Fibroblast of lung (primary cell): Measurements from ENCODE around the gene TPP2. TPM values are rescaled to one million over a fixed set of nuclear protein-coding genes. Genes with fewer than 3 reads are reported as not detected.

ENCODE experiments used
- DNase-seq, 2 donors: peaks; one replicate each; pipeline versions ENCODE4 v3.0.0 to v3.0.0-alpha.2; 2010; ENCODE audit warnings: low read depth in 2 of 2
- H2AFZ ChIP-seq: 2 replicates; pipeline ENCODE4 v1.5.1; 2012; ENCODE audit warnings: low read length, control low read depth, inconsistent platforms
- H3K27ac ChIP-seq: 2 replicates; pipeline ENCODE4 v1.5.1; 2011; ENCODE audit warnings: low read length, control low read depth; ENCODE audit not compliant: insufficient read depth
- H3K27me3 ChIP-seq: 2 replicates; pipeline ENCODE4 v1.5.1; 2011; ENCODE audit warnings: mild to moderate bottlenecking, low read length; ENCODE audit not compliant: control insufficient read depth, insufficient read depth
- H3K36me3 ChIP-seq: 2 replicates; pipeline ENCODE4 v1.5.1; 2011; ENCODE audit warnings: low read length; ENCODE audit not compliant: control insufficient read depth, insufficient read depth
- H3K4me1 ChIP-seq: 2 replicates; pipeline ENCODE4 v1.5.1; 2011; ENCODE audit warnings: low read length; ENCODE audit not compliant: control insufficient read depth, insufficient read depth; ENCODE audit errors: extremely low read depth
- H3K4me2 ChIP-seq: 2 replicates; pipeline ENCODE4 v1.5.1; 2011; ENCODE audit warnings: low read length, control low read depth; ENCODE audit not compliant: insufficient read depth; ENCODE audit errors: extremely low read depth
- H3K4me3 ChIP-seq, 4 experiments: fragments of 200-600 bp in 1 of 4; sonication (generic) in 1 of 4; replicated peaks in 1 of 4; 2 replicates each; pipeline ENCODE4 v1.5.1; 2011 to 2016; ENCODE audit warnings: low read length in 4 of 4, low read depth in 3 of 4, mild to moderate bottlenecking in 3 of 4, control low read depth in 2 of 4, inconsistent platforms in 1 of 4, mixed read lengths in 1 of 4; ENCODE audit not compliant: insufficient read depth in 1 of 4; ENCODE audit errors: control extremely low read depth in 1 of 4
- H3K79me2 ChIP-seq: 2 replicates; pipeline ENCODE4 v1.5.1; 2012; ENCODE audit warnings: mild to moderate bottlenecking, low read length, inconsistent platforms; ENCODE audit not compliant: control insufficient read depth, insufficient read depth
- H3K9ac ChIP-seq: 2 replicates; pipeline ENCODE4 v1.5.1; 2011; ENCODE audit warnings: mild to moderate bottlenecking, low read length, control low read depth; ENCODE audit not compliant: insufficient read depth
- H3K9me3 ChIP-seq: 2 replicates; pipeline ENCODE4 v1.5.1; 2012; ENCODE audit warnings: low read depth, low read length; ENCODE audit not compliant: control insufficient read depth, insufficient read depth
- H4K20me1 ChIP-seq: 2 replicates; pipeline ENCODE4 v1.5.1; 2011; ENCODE audit warnings: low read length; ENCODE audit not compliant: control insufficient read depth, insufficient read depth; ENCODE audit errors: extremely low read depth
- EZH2 ChIP-seq: IDR thresholded peaks from 2 replicates; pipeline ENCODE4 v1.5.1; 2012; ENCODE audit warnings: low read length, control low read depth, mild to moderate bottlenecking; ENCODE audit errors: missing control alignments
- polyA plus RNA-seq, 2 donors: library from polyadenylated mRNA; depleted of rRNA in 1 of 2; stranded (reverse) in 1 of 2; unstranded in 1 of 2; fragments of >200 nt; gene quantifications; 2 replicates each; pipeline ENCODE4 v1.2.1, GENCODE V29; 2011 to 2012; ENCODE audit warnings: missing spikeins in 1 of 2
- total RNA-seq: library from RNA; depleted of rRNA; stranded (reverse); fragments of >200 nt; gene quantifications from 2 replicates; pipeline ENCODE4 v1.2.1, GENCODE V29; 2014
- TF ChIP-seq, protein P1 (sequence below), 2 donors: IDR thresholded peaks in 1 of 2; conservative IDR thresholded peaks in 1 of 2; 1 replicate in 1 of 2; 2 replicates in 1 of 2; pipeline ENCODE4 v1.5.1; 2011 to 2012; ENCODE audit warnings: low read length in 2 of 2, control low read depth in 1 of 2, inconsistent platforms in 1 of 2, low read depth in 1 of 2, mild to moderate bottlenecking in 1 of 2

Gene TPP2
- total and polyA plus RNA-seq, 2 donors (not counting 1 experiment from before 2014, with no cell fraction given), result 45.0 to 60.3 TPM

GRCh38 chr13:102680133-102680717 is 83.4 kb downstream of the TPP2 start:
- TF ChIP-seq, protein P1, sequence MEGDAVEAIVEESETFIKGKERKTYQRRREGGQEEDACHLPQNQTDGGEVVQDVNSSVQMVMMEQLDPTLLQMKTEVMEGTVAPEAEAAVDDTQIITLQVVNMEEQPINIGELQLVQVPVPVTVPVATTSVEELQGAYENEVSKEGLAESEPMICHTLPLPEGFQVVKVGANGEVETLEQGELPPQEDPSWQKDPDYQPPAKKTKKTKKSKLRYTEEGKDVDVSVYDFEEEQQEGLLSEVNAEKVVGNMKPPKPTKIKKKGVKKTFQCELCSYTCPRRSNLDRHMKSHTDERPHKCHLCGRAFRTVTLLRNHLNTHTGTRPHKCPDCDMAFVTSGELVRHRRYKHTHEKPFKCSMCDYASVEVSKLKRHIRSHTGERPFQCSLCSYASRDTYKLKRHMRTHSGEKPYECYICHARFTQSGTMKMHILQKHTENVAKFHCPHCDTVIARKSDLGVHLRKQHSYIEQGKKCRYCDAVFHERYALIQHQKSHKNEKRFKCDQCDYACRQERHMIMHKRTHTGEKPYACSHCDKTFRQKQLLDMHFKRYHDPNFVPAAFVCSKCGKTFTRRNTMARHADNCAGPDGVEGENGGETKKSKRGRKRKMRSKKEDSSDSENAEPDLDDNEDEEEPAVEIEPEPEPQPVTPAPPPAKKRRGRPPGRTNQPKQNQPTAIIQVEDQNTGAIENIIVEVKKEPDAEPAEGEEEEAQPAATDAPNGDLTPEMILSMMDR (conservative IDR thresholded peaks at IDR 0.05 in 1 of 2, IDR thresholded peaks at IDR 0.05 in 1 of 2; ENCODE audit: low read depth in 1 of 2, low read length in 2 of 2), result no peak
- TF ChIP-seq EZH2, result no peak
- Histone ChIP-seq H3K27me3 (no peaks in the 10 kb centered on the region), H3K79me2 (no peaks in the 10 kb centered on the region), H2AFZ (no peak overlapping the region), H3K4me3 (no peak overlapping the region), H3K36me3 (peaks cover 2% of the 10 kb centered on the region), H3K4me1 (no peaks in the 10 kb centered on the region), H3K27ac (no peak overlapping the region), H4K20me1 (no peaks in the 10 kb centered on the region), H3K9me3 (no peaks in the 10 kb centered on the region), H3K4me2 (no peak overlapping the region), H3K9ac (no peak overlapping the region)
- no peak for DNase-seq

DNA sequence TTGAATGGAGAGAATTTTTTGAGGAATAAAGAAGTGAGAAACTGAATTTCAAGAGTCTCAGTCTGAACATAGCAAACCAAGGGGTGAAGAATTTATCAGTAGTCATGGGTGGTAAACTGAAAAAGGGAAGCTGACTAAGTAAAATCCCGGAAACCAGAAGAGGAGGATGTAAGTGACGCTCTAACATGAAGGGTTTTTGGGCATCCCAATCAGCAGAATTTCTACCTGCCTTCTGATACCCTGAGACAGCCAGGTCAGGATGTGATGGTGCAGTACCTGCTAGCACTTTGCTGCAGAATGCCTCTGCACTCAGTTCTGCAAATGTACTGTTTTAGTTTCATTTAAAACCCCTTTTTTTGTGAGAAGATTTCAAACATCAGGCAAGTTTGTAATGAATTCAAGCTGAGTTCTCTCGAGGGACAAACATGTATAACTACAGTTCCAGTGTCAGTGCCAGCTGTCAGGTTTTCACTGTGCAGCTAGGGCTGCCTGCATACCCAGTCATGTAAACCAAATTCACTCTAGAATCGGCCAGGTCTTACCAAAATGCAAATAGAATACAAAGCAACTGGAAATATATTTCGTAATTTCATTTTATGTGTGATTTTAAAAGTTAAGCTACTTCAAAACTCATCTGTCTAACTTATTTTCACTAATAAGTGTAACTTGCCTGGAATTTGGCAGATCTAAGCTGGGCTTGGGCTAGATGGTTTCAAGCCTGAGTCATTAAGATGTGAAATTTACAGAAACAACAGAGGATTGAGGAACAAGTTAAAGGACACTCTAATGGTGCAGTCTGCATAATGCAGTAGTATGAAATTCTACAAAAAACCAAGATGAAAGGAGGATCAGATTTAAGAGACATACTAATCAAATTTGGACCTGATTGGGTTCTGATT is 84.3 kb downstream of the TPP2 start:
- no peak overlapping the region for H3K4me2 ChIP-seq
- H4K20me1 ChIP-seq, result no peaks in the 10 kb centered on the region
- no peaks in the 10 kb centered on the region for H3K27me3 ChIP-seq
- no peak overlapping the region for H3K4me3 ChIP-seq
- TF ChIP-seq, protein P1 (conservative IDR thresholded peaks at IDR 0.05 in 1 of 2, IDR thresholded peaks at IDR 0.05 in 1 of 2; ENCODE audit: low read depth in 1 of 2, low read length in 2 of 2), result no peak
- no peak for TF ChIP-seq EZH2
- no peaks in the 10 kb centered on the region for H3K4me1 ChIP-seq
- H2AFZ ChIP-seq, result no peak overlapping the region
- H3K9me3 ChIP-seq, result no peaks in the 10 kb centered on the region
- no peaks in the 10 kb centered on the region for H3K79me2 ChIP-seq
- no peak overlapping the region for H3K9ac ChIP-seq
- DNase-seq, result peak; percentile 37 to 40
- peaks cover 2% of the 10 kb centered on the region for H3K36me3 ChIP-seq
- no peak overlapping the region for H3K27ac ChIP-seq

GRCh38 chr13:102682211-102682610 is 85.4 kb downstream of the TPP2 start:
- H3K4me3 ChIP-seq, result no peak overlapping the region
- H3K9me3 ChIP-seq, result no peaks in the 10 kb centered on the region
- H3K36me3 ChIP-seq, result peaks cover 2% of the 10 kb centered on the region
- H2AFZ ChIP-seq, result no peak overlapping the region
- H3K4me2 ChIP-seq, result no peak overlapping the region
- H3K4me1 ChIP-seq, result no peaks in the 10 kb centered on the region
- H3K27ac ChIP-seq, result no peak overlapping the region
- TF ChIP-seq, protein P1 (conservative IDR thresholded peaks at IDR 0.05 in 1 of 2, IDR thresholded peaks at IDR 0.05 in 1 of 2; ENCODE audit: low read depth in 1 of 2, low read length in 2 of 2), result no peak
- TF ChIP-seq EZH2, result no peak
- no peak overlapping the region for H3K9ac ChIP-seq
- H3K27me3 ChIP-seq, result no peaks in the 10 kb centered on the region
- H3K79me2 ChIP-seq, result no peaks in the 10 kb centered on the region
- H4K20me1 ChIP-seq, result no peaks in the 10 kb centered on the region
- no peak for DNase-seq
